MM.1S (cell line): Measurements from ENCODE around the gene ARMC8.
"Not testable (repeated sequence)": the region's sequence is repeated elsewhere in the genome, so short reads cannot be mapped to it uniquely, and the experiment has no call there.

Source experiments
- EZH2 ChIP-seq: fragments of 300-600 bp; sonication (generic); optimal IDR thresholded peaks from 2 replicates; pipeline ENCODE3; 2017; ENCODE audit warnings: low read depth, mild to moderate bottlenecking, antibody characterized with exemption, low read length, mixed read lengths
- TF ChIP-seq, protein P1 (sequence below): fragments of 300-600 bp; sonication (generic); IDR thresholded peaks from 2 replicates; pipeline ENCODE4 v1.5.1; 2016; ENCODE audit warnings: antibody characterized with exemption, low read length, mixed read lengths

GRCh38 chr3:138142181-138142580, 44.9 kb upstream of the ARMC8 start:
- TF ChIP-seq, protein P1, sequence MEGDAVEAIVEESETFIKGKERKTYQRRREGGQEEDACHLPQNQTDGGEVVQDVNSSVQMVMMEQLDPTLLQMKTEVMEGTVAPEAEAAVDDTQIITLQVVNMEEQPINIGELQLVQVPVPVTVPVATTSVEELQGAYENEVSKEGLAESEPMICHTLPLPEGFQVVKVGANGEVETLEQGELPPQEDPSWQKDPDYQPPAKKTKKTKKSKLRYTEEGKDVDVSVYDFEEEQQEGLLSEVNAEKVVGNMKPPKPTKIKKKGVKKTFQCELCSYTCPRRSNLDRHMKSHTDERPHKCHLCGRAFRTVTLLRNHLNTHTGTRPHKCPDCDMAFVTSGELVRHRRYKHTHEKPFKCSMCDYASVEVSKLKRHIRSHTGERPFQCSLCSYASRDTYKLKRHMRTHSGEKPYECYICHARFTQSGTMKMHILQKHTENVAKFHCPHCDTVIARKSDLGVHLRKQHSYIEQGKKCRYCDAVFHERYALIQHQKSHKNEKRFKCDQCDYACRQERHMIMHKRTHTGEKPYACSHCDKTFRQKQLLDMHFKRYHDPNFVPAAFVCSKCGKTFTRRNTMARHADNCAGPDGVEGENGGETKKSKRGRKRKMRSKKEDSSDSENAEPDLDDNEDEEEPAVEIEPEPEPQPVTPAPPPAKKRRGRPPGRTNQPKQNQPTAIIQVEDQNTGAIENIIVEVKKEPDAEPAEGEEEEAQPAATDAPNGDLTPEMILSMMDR = not testable (repeated sequence)
- TF ChIP-seq EZH2 = not testable (repeated sequence)
